ENCODE measurements around the gene CCDC183.

The CCDC183 gene

DNA sequence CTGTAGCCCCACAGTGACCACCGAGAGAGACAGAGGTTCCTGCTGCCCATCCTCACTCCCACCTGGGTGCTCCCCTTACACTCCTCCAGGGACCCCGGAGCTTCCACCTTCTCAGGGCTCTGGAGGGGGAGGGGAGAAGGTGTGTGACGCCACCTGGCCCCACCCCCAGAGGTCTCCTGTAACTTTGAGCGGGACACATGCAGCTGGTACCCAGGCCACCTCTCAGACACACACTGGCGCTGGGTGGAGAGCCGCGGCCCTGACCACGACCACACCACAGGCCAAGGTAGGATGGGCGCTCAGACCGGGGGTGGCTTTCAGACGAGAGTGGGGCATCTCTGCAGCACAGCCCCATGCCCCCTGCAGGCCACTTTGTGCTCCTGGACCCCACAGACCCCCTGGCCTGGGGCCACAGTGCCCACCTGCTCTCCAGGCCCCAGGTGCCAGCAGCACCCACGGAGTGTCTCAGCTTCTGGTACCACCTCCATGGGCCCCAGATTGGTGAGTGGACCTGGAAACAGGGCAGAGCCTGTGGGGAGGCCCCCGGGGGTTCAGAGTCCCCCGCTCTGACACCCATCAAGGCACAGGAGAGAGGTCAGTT, 60.5 kb downstream of the CCDC183 start:
- H3K4me3 ChIP-seq (ENCODE audit: low read depth, low read length): no peak overlapping the region
- peaks cover 24% of the 10 kb centered on the region for H3K36me3 ChIP-seq (ENCODE audit: control insufficient read depth, insufficient read depth, low read length)
- H3K27ac ChIP-seq (ENCODE audit: low read depth, low read length): no peak overlapping the region
- H3K9ac ChIP-seq (ENCODE audit: low read length): no peak overlapping the region
- H3K9me3 ChIP-seq (ENCODE audit: control insufficient read depth, insufficient read depth, low read depth, low read length): no peaks in the 10 kb centered on the region
- no peaks in the 10 kb centered on the region for H3K4me1 ChIP-seq (ENCODE audit: control insufficient read depth, insufficient read depth, low read length)
- no peaks in the 10 kb centered on the region for H3K27me3 ChIP-seq (ENCODE audit: control insufficient read depth, insufficient read depth, low read length)

DNA sequence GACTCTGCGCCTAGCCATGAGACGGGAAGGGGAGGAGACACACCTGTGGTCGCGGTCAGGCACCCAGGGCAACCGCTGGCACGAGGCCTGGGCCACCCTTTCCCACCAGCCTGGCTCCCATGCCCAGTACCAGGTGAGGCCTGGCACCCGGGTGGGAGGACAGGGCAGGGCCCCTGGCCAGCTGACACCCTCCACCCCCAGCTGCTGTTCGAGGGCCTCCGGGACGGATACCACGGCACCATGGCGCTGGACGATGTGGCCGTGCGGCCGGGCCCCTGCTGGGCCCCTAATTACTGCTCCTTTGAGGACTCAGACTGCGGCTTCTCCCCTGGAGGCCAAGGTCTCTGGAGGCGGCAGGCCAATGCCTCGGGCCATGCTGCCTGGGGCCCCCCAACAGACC, 61.0 kb downstream of the CCDC183 start:
- H3K27ac ChIP-seq (ENCODE audit: low read depth, low read length): no peak overlapping the region
- H3K9me3 ChIP-seq (ENCODE audit: control insufficient read depth, insufficient read depth, low read depth, low read length): no peaks in the 10 kb centered on the region
- H3K4me3 ChIP-seq (ENCODE audit: low read depth, low read length): no peak overlapping the region
- H3K36me3 ChIP-seq (ENCODE audit: control insufficient read depth, insufficient read depth, low read length): peaks cover 26% of the 10 kb centered on the region
- no peak overlapping the region for H3K9ac ChIP-seq (ENCODE audit: low read length)
- no peaks in the 10 kb centered on the region for H3K27me3 ChIP-seq (ENCODE audit: control insufficient read depth, insufficient read depth, low read length)
- H3K4me1 ChIP-seq (ENCODE audit: control insufficient read depth, insufficient read depth, low read length): no peaks in the 10 kb centered on the region

All from HUES6 (cell line).